Measurements from ENCODE around the gene RRAD.

RRAD gene

GRCh38 chr16:66918803-66919568, 6.3 kb downstream of the RRAD start, which contains the start of gene CDH16:
CDH16 (minus strand) TSS chr16:66918885; CDS start chr16:66918065, 820 bp downstream.
- no peak for TF ChIP-seq CTCF (conservative IDR thresholded peaks at IDR 0.05; ENCODE audit: low read depth, low read length)
- DNase-seq (ENCODE audit: low read depth), result no peak
- no peak within 1 kb of the TSS for H3K4me3 ChIP-seq (ENCODE audit: low read length)

GRCh38 chr16:66918355-66918754, 7.0 kb downstream of the RRAD start:
- TF ChIP-seq CTCF (conservative IDR thresholded peaks at IDR 0.05; ENCODE audit: low read depth, low read length), result no peak
- no peak overlapping the region for H3K4me3 ChIP-seq (ENCODE audit: low read length)
- DNase-seq (ENCODE audit: low read depth), result no peak

GRCh38 chr16:66917741-66918140, 7.6 kb downstream of the RRAD start:
- DNase-seq (ENCODE audit: low read depth), result no peak
- TF ChIP-seq CTCF (conservative IDR thresholded peaks at IDR 0.05; ENCODE audit: low read depth, low read length), result no peak
- no peak overlapping the region for H3K4me3 ChIP-seq (ENCODE audit: low read length)

GRCh38 chr16:66916518-66916917, 8.8 kb downstream of the RRAD start:
- TF ChIP-seq CTCF (conservative IDR thresholded peaks at IDR 0.05; ENCODE audit: low read depth, low read length), result no peak
- H3K4me3 ChIP-seq (ENCODE audit: low read length), result no peak overlapping the region
- DNase-seq (ENCODE audit: low read depth), result no peak

GRCh38 chr16:66915041-66915440, 10.3 kb downstream of the RRAD start:
- DNase-seq (ENCODE audit: low read depth), result no peak
- H3K4me3 ChIP-seq (ENCODE audit: low read length), result no peak overlapping the region
- no peak for TF ChIP-seq CTCF (conservative IDR thresholded peaks at IDR 0.05; ENCODE audit: low read depth, low read length)

GRCh38 chr16:66914541-66914940, 10.8 kb downstream of the RRAD start:
- H3K4me3 ChIP-seq (ENCODE audit: low read length), result no peak overlapping the region
- DNase-seq (ENCODE audit: low read depth), result no peak

More at GRCh38 chr16:66914541-66914940, 10.8 kb downstream of the RRAD start:
- TF ChIP-seq CTCF (conservative IDR thresholded peaks at IDR 0.05; ENCODE audit: low read depth, low read length), result no peak

Data from retinal pigment epithelial cell (primary cell).